Measurements from ENCODE around the gene ENTPD5.

ENTPD5 gene

DNA sequence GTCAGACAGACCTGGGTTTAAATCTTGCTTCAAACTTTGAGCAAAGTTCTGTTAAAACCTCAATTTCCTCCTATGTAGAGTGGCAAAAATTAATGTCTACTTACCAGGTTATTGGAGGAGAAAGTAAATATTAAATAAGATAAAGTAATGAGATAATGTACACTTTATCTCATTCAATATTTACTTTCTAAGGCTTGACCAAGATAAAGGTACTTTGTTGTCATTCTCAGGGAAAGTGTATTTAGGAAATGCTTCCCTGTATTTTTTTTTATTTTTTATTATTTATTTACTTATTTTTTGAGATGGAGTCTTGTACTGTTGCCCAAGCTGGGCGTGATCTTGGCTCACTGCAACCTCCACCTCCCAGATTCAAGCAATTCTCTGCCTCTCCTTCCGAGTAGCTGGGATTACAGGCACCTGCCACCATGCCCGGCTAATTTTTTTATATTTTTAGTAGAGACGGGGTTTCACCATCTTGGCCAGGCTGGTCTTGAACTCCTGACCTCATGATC lies 73.9 kb downstream of the ENTPD5 start:
- DNase-seq = no peak
- no peak overlapping the region for H3K27ac ChIP-seq
- no peak for TF ChIP-seq CTCF (IDR thresholded peaks at IDR 0.05; ENCODE audit: low read depth, low read length, missing control alignments)
- in situ Hi-C loops (cut with HindIII; ENCODE audit: low pct_ligation_motif_present, low sequenced_read_pairs) = no loop called here
- H3K36me3 ChIP-seq (replicated peaks) = no peaks in the 10 kb centered on the region
- no peak overlapping the region for H3K4me3 ChIP-seq (ENCODE audit: low read depth, low read length)
- H3K27me3 ChIP-seq (replicated peaks) = no peaks in the 10 kb centered on the region

GRCh38 chr14:73944432-73945158 lies 74.5 kb downstream of the ENTPD5 start:
- Histone ChIP-seq H3K36me3 (replicated peaks) (no peaks in the 10 kb centered on the region), H3K4me3 (ENCODE audit: low read depth, low read length) (no peak overlapping the region), H3K27me3 (replicated peaks) (no peaks in the 10 kb centered on the region), H3K27ac (no peak overlapping the region)
- no peak for DNase-seq
- in situ Hi-C loops (cut with HindIII; ENCODE audit: low pct_ligation_motif_present, low sequenced_read_pairs) = no loop called here
- no peak for TF ChIP-seq CTCF (IDR thresholded peaks at IDR 0.05; ENCODE audit: low read depth, low read length, missing control alignments)

GRCh38 chr14:73943083-73943482 lies 76.0 kb downstream of the ENTPD5 start:
- H3K36me3 ChIP-seq (replicated peaks) = no peaks in the 10 kb centered on the region
- peak; percentile 39 for DNase-seq
- H3K4me3 ChIP-seq (ENCODE audit: low read depth, low read length) = no peak overlapping the region
- no peak for TF ChIP-seq CTCF (IDR thresholded peaks at IDR 0.05; ENCODE audit: low read depth, low read length, missing control alignments)
- no peak overlapping the region for H3K27ac ChIP-seq
- in situ Hi-C loops (cut with HindIII; ENCODE audit: low pct_ligation_motif_present, low sequenced_read_pairs) = no loop called here
- H3K27me3 ChIP-seq (replicated peaks) = no peaks in the 10 kb centered on the region

GRCh38 chr14:73942180-73942579 lies 76.9 kb downstream of the ENTPD5 start:
- H3K27me3 ChIP-seq (replicated peaks) = no peaks in the 10 kb centered on the region
- no peak for DNase-seq
- H3K27ac ChIP-seq = no peak overlapping the region
- peaks cover under 1% of the 10 kb centered on the region for H3K36me3 ChIP-seq (replicated peaks)
- in situ Hi-C loops (cut with HindIII; ENCODE audit: low pct_ligation_motif_present, low sequenced_read_pairs) = no loop called here
- H3K4me3 ChIP-seq (ENCODE audit: low read depth, low read length) = no peak overlapping the region
- TF ChIP-seq CTCF (IDR thresholded peaks at IDR 0.05; ENCODE audit: low read depth, low read length, missing control alignments) = no peak

- Histone ChIP-seq H3K4me3 (ENCODE audit: low read depth, low read length) (no peak overlapping the region), H3K27ac (no peak overlapping the region), H3K27me3 (replicated peaks) (no peaks in the 10 kb centered on the region), H3K36me3 (replicated peaks) (peaks cover 30% of the 10 kb centered on the region)
- no peak for TF ChIP-seq CTCF (IDR thresholded peaks at IDR 0.05; ENCODE audit: low read depth, low read length, missing control alignments)
- DNase-seq = no peak
- in situ Hi-C loops (cut with HindIII; ENCODE audit: low pct_ligation_motif_present, low sequenced_read_pairs) = no loop called here
Observed at GRCh38 chr14:73937012-73937411, 82.1 kb downstream of the ENTPD5 start.

- no peak overlapping the region for H3K27ac ChIP-seq
- peaks cover 35% of the 10 kb centered on the region for H3K36me3 ChIP-seq (replicated peaks)
- DNase-seq = no peak
- no peaks in the 10 kb centered on the region for H3K27me3 ChIP-seq (replicated peaks)
- H3K4me3 ChIP-seq (ENCODE audit: low read depth, low read length) = no peak overlapping the region
- in situ Hi-C loops (cut with HindIII; ENCODE audit: low pct_ligation_motif_present, low sequenced_read_pairs) = no loop called here
- no peak for TF ChIP-seq CTCF (IDR thresholded peaks at IDR 0.05; ENCODE audit: low read depth, low read length, missing control alignments)
Observed at GRCh38 chr14:73936548-73936947, 82.5 kb downstream of the ENTPD5 start.
